ENCODE measurements around the gene TP53TG3F. TPM values are rescaled to one million over a fixed set of nuclear protein-coding genes. Genes with fewer than 3 reads are reported as not detected.

The TP53TG3F gene, protein sequence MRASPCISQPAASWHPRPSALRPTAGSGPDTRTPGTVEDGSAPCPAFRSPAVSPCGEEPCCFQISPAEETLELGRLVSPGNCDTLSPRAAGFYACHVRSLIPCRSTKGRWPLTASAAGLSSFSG
- not detected in 2 replicates for total RNA-seq

DNA sequence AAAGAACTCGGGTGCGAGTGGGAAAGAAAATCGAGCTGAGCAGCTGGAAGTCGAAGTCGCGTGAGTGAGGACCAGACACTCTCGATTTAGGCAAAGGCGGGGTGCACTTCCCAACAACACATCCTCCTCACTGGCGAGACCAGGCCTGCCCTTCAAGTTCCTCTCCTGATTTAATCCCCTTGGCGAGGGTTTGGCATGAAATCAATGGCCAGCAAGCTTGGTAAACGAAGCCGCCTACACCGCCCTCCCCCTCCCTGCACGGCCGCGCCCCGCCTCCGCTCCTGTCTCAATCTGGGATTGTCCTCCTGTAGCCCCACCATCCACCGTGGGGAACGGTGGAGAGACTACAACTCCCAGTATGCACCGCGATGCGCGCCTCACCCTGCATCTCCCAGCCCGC, at the start of gene TP53TG3F:
TSS of gene TP53TG3F (plus strand) at position 301 of the 400 bp plus-strand sequence. CDS start at position 369, 68 bp downstream.

Other genes starting within 250 kb of the TP53TG3F start
- not detected in 2 replicates for gene TP53TG3E, start 155.3 kb upstream of the TP53TG3F start, total RNA-seq
- not detected in 2 replicates for gene TP53TG3B, start 98.8 kb upstream of the TP53TG3F start, total RNA-seq

All from airway epithelial cell (primary cell).